Effector memory CD4-positive, alpha-beta T cell (primary cell): Measurements from ENCODE around the gene CEP170.
A peak's percentile ranks its signal among the peaks of the same experiment; 100 is the strongest.
"Not testable (repeated sequence)": the region's sequence is repeated elsewhere in the genome, so short reads cannot be mapped to it uniquely, and the experiment has no call there.

Experiments used
- DNase-seq, 3 donors: peaks; one replicate each; pipeline ENCODE4 v3.0.0-alpha.2; 2020
- H3K27ac ChIP-seq: 2 replicates; pipeline ENCODE4 v1.7.0; 2013; ENCODE audit warnings: mild to moderate bottlenecking, low read length, moderate library complexity; ENCODE audit not compliant: insufficient read depth, poor library complexity, severe bottlenecking
- H3K27me3 ChIP-seq: replicated peaks from 2 replicates; pipeline ENCODE4 v1.7.0; 2013; ENCODE audit warnings: mild to moderate bottlenecking, low read length; ENCODE audit not compliant: insufficient read depth, control insufficient read depth, poor library complexity, severe bottlenecking
- H3K36me3 ChIP-seq: 2 replicates; pipeline ENCODE4 v1.7.0; 2013; ENCODE audit warnings: mild to moderate bottlenecking, low read length, moderate library complexity; ENCODE audit not compliant: control insufficient read depth, insufficient read depth
- H3K4me1 ChIP-seq: 2 replicates; pipeline ENCODE4 v1.7.0; 2013; ENCODE audit warnings: low read length, mild to moderate bottlenecking; ENCODE audit not compliant: control insufficient read depth, insufficient read depth, poor library complexity, severe bottlenecking
- H3K4me3 ChIP-seq: 2 replicates; pipeline ENCODE4 v1.7.0; 2013; ENCODE audit warnings: low read length, low read depth, mild to moderate bottlenecking; ENCODE audit not compliant: insufficient read depth, poor library complexity, severe bottlenecking
- H3K9me3 ChIP-seq: 2 replicates; pipeline ENCODE4 v1.7.0; 2013; ENCODE audit warnings: mild to moderate bottlenecking, low read length, moderate library complexity; ENCODE audit not compliant: control insufficient read depth

CEP170 gene

DNA sequence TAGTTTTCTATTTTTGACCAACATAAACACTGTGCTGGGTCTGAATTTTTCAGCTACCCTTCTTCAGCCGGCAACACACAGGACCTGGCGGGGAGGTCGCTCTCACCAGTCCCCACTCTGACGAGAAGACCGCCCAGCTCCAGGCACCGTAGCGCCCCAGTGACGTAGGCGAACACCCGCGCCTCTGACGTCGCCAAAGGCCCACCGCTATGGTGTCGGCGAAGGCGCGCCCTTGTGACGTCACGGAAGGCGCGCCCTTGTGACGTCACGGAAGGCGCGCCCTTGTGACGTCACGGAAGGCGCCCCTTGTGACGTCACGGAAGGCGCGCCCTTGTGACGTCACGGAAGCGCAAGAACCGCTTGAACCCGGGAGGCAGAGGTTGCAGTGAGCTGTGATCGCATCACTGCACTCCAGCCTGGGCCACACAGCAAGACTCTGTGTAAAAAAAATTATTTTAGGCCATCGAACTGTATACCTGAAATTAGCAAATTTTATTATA is 153.5 kb downstream of the CEP170 start:
- H3K27ac ChIP-seq, H3K4me1 ChIP-seq: not testable (repeated sequence)
- peak overlapping the region; percentile 25 for H3K4me3 ChIP-seq

DNA sequence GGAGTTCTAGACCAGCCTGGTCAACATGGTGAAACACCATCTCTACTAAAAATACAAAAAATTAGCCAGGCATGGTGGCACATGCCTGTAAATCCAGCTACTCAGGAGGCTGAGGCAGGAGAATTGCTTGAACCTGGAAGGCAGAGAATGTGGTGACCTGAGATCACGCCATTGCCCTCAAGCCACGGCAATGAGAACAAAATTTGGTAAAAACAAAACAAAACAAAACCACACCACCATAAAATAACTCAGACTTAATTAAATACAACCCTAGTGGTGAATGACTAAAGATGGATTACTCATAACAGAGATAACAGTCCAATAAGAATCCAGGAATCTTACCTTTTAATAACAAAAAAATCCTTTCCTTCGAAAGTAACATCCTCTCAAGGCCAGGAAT is 167.7 kb downstream of the CEP170 start:
- not testable (repeated sequence) for H3K9me3 ChIP-seq

More for the DNA sequence above, 153.5 kb downstream of the CEP170 start:
- not testable (repeated sequence) for H3K27me3 ChIP-seq, H3K36me3 ChIP-seq, H3K9me3 ChIP-seq
- peak; percentile 47 to 57 (median 53) for DNase-seq

More for the DNA sequence above, 167.7 kb downstream of the CEP170 start:
- not testable (repeated sequence) for H3K36me3 ChIP-seq, DNase-seq, H3K27me3 ChIP-seq, H3K4me1 ChIP-seq, H3K4me3 ChIP-seq, H3K27ac ChIP-seq
